RCC 7860 (cell line): ENCODE measurements around the gene CYB5A.
A peak's percentile ranks its signal among the peaks of the same experiment; 100 is the strongest.

Experiments used
- DNase-seq: peaks from one replicate; pipeline ENCODE4 v3.0.0-alpha.2; 2015; ENCODE audit warnings: low spot score
- FAIRE-seq: peaks from 2 replicates; lab custom pipeline; 2012; peaks lifted over from hg19 to GRCh38; lab: Jason Lieb, UNC

The CYB5A gene

DNA sequence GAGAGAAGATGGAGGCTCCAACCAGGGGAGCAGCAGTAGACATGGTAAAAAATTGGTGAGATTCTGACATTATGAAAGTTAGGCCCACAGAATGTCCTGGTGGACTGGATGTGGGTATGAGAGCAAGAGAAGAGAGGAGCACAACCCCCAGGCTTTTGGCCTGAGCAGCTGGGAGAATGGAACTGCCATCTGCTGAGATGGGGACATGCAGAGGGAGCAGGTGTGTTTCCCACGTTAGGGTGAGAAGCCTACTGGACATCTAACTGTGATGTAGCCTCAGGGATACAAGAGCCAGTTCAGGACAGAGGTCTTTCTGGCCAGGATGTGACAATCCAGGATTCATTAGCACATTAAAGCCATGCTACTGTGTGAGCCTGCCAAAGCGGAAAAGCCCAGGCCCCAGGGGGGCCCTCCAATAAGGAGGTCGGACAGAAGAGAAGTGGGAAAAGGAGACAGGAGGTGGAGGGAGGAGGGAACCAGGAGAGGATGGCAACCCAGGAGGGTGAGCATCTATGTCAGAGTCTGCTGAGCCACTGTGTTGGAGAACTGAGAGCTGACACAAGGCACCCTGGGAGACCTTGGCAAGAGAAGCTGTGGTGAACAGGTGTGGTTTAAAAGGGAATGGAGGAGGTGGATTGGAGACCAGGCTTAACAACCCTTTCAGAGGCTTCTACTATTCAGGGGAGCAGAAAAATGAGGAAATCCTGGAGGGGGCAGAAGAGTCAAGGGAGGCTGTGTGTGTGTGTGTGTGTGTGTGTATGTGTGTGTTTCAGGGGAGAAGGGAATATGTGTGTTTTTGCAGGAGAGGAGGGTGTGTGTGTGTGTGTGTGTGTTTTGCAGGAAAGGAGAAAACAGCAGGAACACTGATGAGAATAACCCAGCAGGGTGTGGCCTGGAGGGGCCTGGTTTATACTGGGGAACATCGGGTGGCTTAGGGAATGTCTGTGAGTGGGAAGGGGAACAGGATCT lies 10.5 kb downstream of the CYB5A start:
- FAIRE-seq (no peak), DNase-seq (no peak)

DNA sequence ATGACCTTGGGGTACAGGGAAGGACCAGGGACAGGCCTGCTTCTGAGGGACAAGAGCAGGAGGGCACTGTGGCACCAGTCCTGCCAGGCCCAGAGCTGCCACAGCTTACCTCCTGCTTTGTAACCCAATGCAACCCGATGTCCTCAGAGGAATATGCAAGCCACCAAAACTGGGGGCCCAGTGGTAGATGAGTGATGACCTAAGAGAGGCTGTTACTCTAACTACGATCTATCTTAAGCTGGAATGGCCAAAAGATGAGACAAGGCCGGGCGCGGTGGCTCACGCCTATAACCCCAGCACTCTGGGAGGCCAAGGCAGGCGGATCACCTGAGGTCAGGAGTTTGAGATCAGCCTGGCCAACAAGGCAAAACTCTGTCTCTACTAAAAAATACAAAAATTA lies 12.8 kb downstream of the CYB5A start:
- no peak for FAIRE-seq
- DNase-seq: no peak

DNA sequence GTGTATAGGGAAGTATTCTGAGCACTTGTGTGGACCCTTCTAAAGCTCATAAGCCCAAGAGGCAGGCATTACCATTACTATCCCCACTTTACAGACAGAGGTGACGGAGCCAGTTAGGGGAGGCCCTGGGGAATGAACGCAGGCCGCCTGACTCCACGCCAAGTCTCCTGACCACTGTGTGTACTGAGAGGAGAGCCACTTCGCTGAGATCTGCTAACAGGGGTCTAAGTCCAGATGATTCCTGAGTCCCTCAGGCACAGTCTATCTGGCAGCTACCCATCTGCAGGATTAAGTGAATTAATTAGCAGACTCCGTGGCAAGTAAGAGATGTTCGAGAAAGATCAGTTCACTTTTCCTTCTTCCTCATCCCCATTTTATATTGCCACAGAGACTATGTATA lies 13.7 kb downstream of the CYB5A start:
- FAIRE-seq (no peak), DNase-seq (no peak)

DNA sequence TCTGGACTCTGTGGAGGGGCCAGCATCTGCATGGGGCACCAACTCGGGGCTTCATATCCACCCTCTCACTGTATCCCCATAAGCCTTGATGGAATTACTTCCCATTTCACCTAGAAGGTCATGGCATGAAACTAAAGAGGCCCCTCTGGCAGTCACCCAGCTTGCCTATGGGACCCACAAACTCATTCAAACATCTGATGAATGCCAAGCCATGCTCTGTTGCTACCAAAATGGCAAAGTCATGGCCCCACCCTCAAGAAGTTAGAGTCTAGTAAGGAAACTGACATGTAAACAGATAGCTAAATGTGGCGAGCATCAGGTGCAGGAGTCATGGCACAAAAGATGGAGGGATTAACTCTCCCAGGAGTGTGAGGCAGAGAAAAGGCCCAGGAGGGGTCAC lies 14.5 kb downstream of the CYB5A start:
- DNase-seq: no peak
- FAIRE-seq: no peak

DNA sequence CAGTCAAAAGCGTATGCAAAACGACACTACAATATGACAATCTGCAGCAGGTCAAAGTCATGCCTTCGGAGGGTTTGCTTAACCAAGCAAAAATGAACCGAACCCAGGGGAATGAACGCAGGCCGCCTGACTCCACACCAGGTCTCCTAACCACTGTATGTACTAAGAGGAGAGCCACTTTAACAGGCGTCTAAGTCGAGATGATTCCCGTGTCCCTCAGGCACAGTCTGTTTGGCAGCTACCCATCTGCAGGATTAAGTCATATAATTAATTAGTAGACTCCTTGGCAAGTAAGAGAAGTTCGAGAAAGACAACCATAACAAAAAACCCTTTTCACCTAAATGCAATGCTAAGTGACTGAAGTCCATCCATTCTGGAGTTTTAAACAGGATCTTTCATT lies 15.2 kb downstream of the CYB5A start:
- no peak for DNase-seq
- FAIRE-seq: no peak

DNA sequence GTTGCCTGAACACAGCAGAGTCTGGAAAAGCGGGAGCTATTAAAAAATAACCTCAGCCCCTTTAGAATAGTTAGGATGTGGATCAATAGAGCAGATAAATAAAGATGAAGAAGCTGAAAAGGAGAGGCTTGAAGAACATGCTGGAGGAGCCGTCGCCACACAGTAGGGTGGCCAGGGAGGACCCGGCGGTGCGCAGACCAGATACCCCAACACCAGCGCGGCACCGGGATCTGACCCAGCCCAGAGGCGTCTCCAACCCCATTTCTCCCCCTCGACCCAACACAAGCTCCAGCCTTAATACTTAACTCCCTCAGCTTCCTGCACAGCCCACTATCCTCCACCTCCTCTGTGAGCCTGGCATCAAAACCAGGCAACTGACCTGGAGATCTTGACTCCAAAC lies 16.0 kb downstream of the CYB5A start:
- DNase-seq (no peak), FAIRE-seq (no peak)

DNA sequence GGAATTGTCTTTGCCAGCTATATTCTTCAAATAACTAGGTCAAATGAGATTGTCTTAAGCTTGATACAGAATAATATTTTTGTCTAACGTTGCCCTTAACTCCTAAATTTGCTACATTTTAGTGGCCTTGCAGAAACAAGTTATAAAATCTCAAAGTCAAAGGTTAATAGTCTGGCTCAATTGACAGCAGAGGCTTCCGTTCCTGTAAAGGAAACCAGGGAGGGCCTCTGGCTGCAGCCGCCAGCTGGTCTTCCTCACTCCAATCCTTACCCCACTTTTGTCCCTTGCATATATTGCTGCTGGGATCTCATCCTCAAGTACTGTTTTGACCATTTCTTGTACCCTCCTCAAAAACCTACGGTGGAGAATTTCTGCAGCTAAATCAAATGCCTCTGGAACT lies 17.1 kb downstream of the CYB5A start:
- DNase-seq (no peak), FAIRE-seq (no peak)

DNA sequence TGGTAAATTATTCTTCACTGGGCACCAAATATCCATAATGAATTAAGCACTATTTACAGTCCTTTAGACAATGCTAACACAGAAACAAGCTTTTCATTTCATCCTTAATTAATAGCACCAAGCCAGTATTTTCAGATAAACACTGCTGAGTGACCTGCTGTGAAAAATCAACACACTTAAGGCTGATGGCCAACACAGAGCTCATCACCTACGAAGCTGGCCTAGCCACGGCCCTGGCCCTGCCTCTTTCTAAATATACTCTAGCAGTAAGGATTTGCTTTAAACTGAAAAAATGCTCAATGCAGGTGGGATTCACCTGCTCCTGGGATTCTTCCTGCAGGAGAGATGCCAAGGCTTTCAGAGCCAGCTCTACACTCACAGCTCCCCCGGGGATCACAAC lies 18.4 kb downstream of the CYB5A start:
- no peak for FAIRE-seq
- no peak for DNase-seq

DNA sequence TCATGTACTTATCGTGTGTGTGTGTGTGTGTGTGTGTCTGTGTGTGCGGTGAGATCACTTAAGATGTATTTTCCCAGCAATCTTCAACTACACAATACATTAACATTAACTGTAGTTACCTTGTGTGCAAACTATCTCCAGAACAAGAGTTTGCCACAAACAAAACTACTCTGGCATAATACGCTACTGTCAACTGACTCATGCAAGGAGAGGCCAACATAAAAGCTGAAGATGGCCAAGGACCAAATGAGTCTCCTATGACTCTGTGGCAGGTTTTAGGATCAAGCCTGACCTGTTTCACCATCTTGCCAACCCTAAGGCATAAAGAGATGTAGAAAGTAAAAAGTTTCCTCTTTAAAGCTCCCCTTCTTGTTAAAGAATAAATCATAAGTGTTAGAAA lies 20.1 kb downstream of the CYB5A start:
- DNase-seq (no peak), FAIRE-seq (no peak)

DNA sequence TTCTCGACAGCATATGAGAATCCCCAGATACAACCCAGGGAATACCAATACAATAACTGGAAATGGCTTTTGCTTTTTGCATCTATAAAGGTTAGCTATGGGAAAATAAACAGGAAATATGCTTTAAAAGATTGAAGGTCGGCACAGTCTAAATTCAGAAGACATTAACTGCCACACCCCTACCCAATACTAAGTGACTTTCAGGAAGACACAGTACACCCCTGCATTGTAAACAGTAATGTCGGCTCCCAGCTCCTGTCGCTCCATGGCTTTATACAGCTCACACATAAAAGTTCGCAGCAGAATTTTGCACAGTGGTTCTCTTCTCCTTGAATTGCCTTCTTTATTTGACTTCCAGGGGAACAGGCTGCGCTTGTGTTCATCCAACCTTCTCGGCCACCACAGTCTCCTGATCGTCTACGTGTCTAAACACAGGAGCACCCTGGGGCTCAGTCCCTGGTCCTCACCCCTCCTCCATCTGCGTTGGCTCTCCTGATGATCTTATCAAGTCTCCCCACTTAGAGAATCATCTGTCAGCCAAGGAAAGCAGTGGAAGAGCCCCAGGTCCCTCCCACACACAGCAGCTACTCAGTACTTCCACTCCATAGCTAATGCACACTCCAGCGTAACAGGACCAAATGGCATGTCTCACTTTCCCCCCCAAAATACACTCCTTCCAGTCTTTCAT lies 22.7 kb downstream of the CYB5A start:
- DNase-seq: no peak
- no peak for FAIRE-seq

DNA sequence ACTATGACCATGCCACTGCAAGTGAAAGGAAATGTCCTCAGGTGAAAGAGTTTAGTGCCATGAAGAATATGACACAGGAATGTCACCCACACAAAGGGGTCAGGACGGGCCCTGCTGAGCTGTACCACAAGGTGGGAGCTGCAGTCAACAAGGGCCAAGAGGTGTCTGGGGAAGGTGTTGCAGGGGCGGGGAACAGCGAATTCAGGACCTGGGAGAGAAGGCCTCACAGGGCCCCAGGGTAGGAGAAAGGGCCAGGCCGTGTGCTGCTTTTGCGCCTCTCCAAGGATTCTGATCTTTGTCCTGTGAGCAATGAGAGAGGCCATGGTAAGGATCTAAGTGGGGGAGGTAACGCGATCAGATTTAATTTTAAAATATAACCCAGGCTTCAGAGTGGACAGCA lies 23.6 kb downstream of the CYB5A start:
- FAIRE-seq (no peak), DNase-seq (no peak)

DNA sequence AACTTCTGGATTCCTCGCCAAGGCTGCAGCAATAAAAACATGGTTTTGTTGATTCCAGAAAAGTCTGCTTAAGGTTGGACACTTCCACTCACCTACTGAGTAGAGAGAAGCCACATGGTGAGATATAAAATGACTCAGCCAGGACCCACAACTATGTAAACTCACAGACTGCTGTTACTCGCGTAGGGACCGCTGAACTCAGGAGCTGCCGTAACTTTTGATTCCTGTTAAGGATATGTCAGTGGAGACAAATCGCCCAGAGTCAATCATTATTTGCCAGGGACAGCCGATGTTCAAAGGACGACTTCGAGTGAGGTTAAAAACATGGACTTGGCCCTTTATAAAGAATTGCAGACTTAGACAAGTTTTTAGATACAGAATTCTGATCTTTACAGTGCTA lies 25.6 kb downstream of the CYB5A start:
- peak; percentile 84 for DNase-seq
- peak; percentile 94 for FAIRE-seq

DNA sequence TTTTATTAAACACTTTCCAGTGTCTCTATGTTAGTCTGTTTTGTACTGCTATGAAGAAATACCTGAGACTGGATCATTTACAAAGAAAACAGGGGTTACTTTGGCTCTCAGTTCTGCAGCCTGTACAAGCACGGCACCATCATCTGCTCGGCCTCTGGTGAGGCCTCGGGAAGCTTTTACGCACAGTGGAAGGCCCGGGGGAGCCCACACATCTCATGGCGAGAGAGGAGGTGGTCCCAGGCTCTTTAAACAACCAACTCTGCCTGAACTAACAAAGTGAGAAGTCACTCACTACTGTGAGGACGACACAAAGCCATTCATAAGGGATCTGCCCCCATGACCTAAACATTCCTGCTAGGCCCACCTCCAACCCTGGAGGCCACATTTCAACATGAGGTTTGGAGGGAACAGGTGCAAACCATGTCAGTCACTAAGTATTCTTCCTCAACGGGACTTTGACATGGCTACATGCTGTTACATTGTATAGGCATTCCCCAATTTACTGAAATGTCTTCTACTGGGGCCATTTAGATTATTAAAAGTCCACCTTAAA lies 26.1 kb downstream of the CYB5A start:
- DNase-seq: no peak
- FAIRE-seq: no peak

DNA sequence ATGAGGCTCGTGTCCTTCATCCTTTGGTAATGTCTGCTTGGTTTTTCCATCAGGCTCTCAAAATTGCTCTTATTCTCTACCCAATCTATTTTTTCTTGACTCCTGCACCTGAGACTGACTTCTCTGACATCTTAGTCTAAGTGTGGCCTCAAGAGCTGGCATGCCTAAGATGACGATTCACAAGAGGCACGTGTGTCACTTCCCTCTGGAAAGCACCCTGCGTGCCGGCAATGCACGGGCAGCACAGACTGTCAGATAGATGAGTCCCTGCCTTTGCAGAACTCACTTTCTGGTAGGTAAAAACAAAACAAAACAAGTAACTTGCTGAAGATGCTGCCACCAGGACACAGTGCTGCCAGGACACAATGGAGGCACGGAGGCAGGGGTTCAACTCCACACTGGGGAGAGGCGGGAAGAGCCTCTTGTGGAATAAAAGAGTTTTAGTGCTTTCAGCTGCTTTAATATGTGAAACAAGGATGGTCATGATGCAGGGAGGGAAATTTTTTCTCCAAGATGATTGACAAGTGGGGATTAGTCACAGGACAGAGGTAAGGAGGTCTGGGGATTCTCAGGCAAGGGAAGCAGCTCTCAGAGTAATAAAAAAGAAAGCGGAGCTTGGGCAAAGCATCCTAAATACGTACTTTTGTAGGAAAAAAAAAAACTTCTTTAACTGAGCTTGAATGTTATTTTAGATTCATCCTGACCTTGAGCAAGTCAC lies 27.3 kb downstream of the CYB5A start:
- FAIRE-seq: no peak

DNA sequence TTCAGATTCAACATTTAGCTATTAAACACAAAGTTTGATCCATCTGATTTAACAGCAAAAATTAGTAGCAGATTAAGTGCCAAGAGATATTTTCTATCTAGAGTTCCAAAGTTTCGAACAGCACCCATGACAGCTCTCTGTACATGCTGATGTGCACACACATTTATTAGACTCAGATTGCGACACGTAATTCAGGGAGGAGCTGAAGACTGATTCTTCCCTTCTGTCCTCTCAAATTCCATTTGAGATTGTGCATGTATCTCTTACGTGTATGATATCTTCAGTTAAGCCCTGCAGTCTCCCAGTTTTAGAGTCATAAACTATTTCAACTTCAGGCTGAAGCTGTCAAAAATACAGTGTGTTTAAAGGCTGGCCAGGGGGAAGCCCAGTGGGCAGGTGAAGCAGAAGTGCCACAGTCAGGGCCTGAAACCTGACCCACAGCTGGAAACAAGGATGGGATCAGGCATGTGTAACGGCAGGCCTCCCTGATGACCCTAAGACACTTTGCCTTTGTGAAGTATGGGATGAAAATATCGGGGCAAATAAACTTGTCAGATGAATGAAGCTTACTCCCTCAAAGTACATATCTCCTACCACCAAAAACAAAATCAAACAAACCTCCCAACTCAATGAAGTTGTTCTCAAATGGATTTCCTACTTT lies 30.6 kb downstream of the CYB5A start:
- FAIRE-seq (no peak), DNase-seq (no peak)

More for the DNA sequence above, 27.3 kb downstream of the CYB5A start:
- DNase-seq: no peak

DNA sequence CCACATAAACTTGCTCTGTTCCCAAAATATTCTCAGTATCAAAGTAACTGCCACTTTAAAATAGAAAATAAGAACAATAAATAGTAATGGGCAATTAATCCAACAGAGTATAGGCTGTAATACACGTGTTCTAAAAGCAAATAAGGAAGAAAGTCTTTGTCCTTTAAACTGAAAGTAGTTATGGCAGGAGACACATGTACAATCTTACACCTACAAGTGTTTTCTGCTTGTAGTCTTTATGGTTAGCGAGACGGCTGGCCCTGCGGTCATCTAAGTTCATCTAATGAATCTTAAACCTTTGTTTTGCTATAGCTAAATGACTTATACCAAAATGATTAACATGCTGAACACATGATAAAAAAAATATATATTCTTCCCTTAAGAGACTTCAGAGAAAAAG lies 32.4 kb downstream of the CYB5A start:
- no peak for DNase-seq
- no peak for FAIRE-seq

DNA sequence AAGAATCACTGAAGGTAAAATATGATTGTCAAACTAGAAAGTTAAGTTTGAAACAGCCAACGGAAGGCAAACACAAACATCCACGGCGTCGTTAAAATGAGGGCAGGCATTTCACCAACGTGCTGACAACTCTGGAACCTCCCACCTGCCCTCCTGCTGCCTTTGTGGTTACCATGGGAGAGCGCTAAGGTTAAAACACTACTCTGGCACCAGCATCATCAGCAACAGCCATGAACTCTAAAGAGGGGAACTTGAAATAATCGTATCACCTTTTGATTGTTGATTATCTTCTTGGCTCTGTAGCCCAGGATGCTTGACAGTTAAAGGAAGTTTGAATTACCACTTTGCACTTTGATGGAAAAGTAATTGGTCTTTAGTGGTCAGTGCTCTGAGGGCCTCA lies 34.7 kb downstream of the CYB5A start:
- FAIRE-seq: no peak
- no peak for DNase-seq

DNA sequence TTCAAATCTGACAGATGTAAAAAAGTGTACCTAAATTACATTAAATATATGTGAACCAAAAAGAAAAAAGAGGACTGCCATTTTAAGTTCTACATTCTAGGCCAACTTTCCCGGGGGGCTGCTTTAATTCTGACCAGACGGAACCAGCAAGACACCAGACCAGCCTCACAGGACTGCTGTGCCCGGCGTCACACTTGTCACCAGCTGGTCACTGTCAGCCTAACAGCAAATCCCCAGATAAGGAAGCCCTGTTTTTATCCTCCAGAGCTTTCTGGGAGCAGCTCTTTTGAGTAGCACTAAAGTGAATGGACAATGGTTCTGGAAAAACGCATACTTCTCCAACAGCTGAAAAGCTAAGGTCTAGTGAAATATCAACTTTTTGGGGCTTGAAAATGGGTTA lies 35.6 kb downstream of the CYB5A start:
- FAIRE-seq (no peak), DNase-seq (no peak)

DNA sequence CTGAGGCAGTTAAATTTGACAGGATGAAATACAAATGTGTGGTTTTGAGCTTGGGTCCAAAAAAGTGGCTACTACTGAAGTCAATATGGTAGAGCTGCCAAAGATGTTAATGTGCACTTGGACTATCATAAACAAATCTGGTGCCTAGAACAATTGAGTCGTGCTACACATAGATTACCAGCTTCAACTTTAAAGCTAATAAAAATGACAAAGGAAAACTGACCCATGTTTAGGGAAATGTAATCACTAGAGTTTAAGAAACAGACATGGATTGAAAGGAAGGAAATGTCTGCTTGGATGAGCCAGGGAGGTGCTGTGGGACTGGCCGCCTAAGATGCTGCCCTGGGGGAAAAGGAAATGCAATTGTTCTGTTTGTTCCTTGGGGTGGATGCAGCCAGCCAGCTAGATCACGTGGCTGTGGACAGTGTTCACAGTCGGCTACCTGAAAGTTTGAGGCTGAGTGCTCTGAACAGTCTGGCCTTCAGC lies 36.6 kb downstream of the CYB5A start:
- no peak for FAIRE-seq
- no peak for DNase-seq

DNA sequence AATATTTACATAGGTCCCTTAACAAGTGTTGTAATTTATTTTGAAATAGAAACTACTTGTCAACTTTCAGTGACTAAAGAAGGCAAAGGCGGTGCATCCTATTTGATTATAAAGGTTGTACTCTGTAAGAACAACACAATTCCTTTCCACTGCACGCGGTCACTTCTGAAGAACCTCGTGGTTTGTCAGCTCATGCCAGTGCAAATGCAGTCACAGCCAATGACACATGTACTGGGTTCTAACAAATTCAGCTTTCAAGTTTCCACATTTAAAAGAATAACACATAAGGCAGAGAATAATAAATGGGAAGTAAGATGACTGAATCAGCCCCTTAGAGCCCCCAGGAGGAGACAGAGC lies 39.7 kb downstream of the CYB5A start:
- DNase-seq (peak; percentile 33), FAIRE-seq (peak; percentile 30)
